Activated B cell treated with CpG ODN at 0.5 μM for 24 hours (primary cell): ENCODE data around the gene OR10T2. TPM values are rescaled to one million over a fixed set of nuclear protein-coding genes. Genes with fewer than 3 reads are reported as not detected.
"Not testable (repeated sequence)": the region's sequence is repeated elsewhere in the genome, so short reads cannot be mapped to it uniquely, and the experiment has no call there.

Source experiments
- ATAC-seq: fragments of 200-7000 bp; cut with Tn5 transposase; one replicate; pipeline ENCODE4 v1.10.0; 2021; ENCODE audit warnings: low read depth, mild to moderate bottlenecking, moderate library complexity
- CTCF ChIA-PET: fragments of 350-600 bp; sonication (Branson Sonifier 250); formaldehyde crosslinking; loops from one replicate; lab custom pipeline; 2021; ENCODE audit warnings: antibody characterized with exemption; lab: Charles Lee
- POLR2A ChIA-PET: fragments of 350-600 bp; sonication (Branson Sonifier 250); formaldehyde crosslinking; loops from one replicate; lab custom pipeline; 2021; ENCODE audit warnings: antibody characterized with exemption; lab: Charles Lee
- DNase-seq: peaks from one replicate; pipeline ENCODE4 v3.0.0; 2022
- H3K27ac Mint-ChIP-seq: one replicate; pipeline ENCODE4 v1.8.0; 2020; ENCODE audit warnings: mixed read lengths
- H3K27me3 Mint-ChIP-seq: one replicate; pipeline ENCODE4 v1.8.0; 2021; ENCODE audit warnings: mixed read lengths
- H3K36me3 Mint-ChIP-seq: one replicate; pipeline ENCODE4 v1.8.0; 2021; ENCODE audit warnings: low read depth, mixed read lengths
- H3K4me1 Mint-ChIP-seq: one replicate; pipeline ENCODE4 v1.8.0; 2021; ENCODE audit warnings: mixed read lengths
- H3K4me3 Mint-ChIP-seq: one replicate; pipeline ENCODE4 v1.8.0; 2020; ENCODE audit warnings: mild to moderate bottlenecking, mixed read lengths
- H3K9me3 Mint-ChIP-seq: one replicate; pipeline ENCODE4 v1.8.0; 2020; ENCODE audit warnings: mixed read lengths
- intact Hi-C: fragments of 100-400 bp; cut with micrococcal nuclease; formaldehyde crosslinking; loops from one replicate; pipeline ENCODE4 v1.15.1; 2024
- total RNA-seq: library from RNA; stranded (reverse); gene quantifications from 2 replicates; pipeline ENCODE4 v1.2.3, GENCODE V29; 2022
- TF ChIP-seq, protein P1 (sequence below): fragments of 200-600 bp; IDR thresholded peaks from one replicate; pipeline ENCODE4 v1.8.0; 2022; ENCODE audit warnings: antibody characterized with exemption, mild to moderate bottlenecking

OR10T2 gene, protein sequence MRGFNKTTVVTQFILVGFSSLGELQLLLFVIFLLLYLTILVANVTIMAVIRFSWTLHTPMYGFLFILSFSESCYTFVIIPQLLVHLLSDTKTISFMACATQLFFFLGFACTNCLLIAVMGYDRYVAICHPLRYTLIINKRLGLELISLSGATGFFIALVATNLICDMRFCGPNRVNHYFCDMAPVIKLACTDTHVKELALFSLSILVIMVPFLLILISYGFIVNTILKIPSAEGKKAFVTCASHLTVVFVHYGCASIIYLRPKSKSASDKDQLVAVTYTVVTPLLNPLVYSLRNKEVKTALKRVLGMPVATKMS
- total RNA-seq, result not detected in 2 replicates

DNA sequence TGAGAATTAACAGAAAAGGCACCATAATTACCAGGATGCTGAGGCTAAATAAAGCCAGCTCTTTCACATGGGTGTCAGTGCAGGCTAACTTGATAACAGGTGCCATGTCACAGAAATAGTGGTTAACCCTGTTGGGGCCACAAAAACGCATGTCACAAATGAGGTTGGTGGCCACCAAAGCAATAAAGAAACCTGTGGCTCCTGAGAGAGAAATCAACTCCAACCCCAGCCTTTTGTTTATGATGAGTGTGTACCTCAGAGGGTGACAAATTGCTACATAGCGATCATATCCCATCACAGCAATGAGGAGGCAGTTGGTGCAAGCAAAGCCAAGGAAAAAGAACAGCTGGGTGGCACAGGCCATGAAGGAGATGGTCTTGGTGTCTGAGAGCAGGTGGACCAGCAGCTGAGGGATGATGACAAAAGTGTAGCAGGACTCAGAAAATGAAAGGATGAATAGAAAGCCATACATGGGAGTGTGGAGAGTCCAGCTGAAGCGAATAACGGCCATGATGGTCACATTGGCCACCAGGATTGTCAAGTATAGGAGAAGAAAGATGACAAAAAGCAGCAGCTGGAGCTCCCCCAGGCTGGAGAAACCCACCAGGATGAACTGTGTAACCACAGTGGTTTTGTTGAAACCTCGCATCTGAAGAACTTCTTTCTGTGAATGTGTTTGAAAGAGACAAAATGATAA is at the start of gene OR10T2:
Gene OR10T2 (minus strand): TSS at position 649 of the 697 bp plus-strand sequence. CDS start 0 bp downstream, at position 649.
- ChIA-PET POLR2A (no interaction called here), CTCF (no interaction called here)
- intact Hi-C loops, result loop anchor here (5.0 to 10.0 kb wide), 3 partner anchors 67 to 606 kb away; partner anchors contain the start of genes CD1B and IFI16
- no peak within 1 kb of the TSS for H3K4me3 Mint-ChIP-seq
- no peak for DNase-seq
- H3K4me1 Mint-ChIP-seq, result peaks cover 12% of the 10 kb centered on the region
- H3K27me3 Mint-ChIP-seq, result no peaks in the 10 kb centered on the region
- TF ChIP-seq, protein P1, sequence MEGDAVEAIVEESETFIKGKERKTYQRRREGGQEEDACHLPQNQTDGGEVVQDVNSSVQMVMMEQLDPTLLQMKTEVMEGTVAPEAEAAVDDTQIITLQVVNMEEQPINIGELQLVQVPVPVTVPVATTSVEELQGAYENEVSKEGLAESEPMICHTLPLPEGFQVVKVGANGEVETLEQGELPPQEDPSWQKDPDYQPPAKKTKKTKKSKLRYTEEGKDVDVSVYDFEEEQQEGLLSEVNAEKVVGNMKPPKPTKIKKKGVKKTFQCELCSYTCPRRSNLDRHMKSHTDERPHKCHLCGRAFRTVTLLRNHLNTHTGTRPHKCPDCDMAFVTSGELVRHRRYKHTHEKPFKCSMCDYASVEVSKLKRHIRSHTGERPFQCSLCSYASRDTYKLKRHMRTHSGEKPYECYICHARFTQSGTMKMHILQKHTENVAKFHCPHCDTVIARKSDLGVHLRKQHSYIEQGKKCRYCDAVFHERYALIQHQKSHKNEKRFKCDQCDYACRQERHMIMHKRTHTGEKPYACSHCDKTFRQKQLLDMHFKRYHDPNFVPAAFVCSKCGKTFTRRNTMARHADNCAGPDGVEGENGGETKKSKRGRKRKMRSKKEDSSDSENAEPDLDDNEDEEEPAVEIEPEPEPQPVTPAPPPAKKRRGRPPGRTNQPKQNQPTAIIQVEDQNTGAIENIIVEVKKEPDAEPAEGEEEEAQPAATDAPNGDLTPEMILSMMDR, result no peak
- H3K36me3 Mint-ChIP-seq, result no peaks in the 10 kb centered on the region
- no peak within 1 kb of the TSS for H3K27ac Mint-ChIP-seq
- H3K9me3 Mint-ChIP-seq, result no peaks in the 10 kb centered on the region
- no peak for ATAC-seq

DNA sequence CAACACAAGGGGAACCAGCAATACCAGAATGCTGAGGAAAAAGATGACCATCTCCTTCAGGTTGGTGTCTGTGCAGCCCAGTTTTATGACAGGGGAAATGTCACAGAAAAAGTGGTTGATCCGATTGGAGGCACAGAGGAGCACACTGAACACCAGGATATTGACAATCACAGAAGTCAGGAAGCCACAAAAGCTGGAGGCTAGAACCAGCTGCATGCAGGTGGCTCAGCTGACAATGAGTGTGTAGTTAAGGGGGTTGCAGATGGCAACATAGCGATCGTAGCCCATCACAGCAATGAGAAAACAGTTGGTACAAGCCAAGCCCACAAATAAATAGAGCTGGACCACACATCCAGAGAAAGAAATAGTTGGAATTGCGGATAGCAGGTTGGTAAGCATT is 46.1 kb upstream of the OR10T2 start:
- H3K9me3 Mint-ChIP-seq, result no peaks in the 10 kb centered on the region
- DNase-seq (no peak), ATAC-seq (no peak)
- TF ChIP-seq, protein P1, result no peak
- H3K4me1 Mint-ChIP-seq, result no peaks in the 10 kb centered on the region
- intact Hi-C loops, result no loop called here
- no peak overlapping the region for H3K4me3 Mint-ChIP-seq
- H3K27me3 Mint-ChIP-seq, result peaks cover 11% of the 10 kb centered on the region
- POLR2A ChIA-PET, result no interaction called here
- no peak overlapping the region for H3K27ac Mint-ChIP-seq
- H3K36me3 Mint-ChIP-seq, result no peaks in the 10 kb centered on the region
- CTCF ChIA-PET, result no interaction called here

DNA sequence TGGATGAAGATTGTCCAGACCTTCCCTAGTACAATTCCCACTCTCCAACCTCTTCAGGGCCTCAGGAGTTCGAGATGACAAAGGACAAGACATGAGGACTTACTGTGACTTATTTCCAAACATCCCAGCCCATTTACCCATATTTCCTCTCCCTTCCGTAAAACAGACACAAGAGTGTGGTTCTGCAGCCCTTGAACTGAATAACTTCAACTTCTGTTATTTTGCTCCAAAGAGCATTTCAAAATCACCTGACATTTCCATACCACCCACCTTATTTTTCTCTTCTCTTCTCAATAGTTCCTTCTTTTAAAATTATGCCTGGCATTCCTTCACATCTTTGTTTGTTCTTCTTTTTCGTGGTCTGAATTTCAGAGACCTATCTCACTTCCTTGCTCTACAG is 35.5 kb upstream of the OR10T2 start:
- H3K27me3 Mint-ChIP-seq, result peaks cover 25% of the 10 kb centered on the region
- POLR2A ChIA-PET, result no interaction called here
- no peak overlapping the region for H3K4me3 Mint-ChIP-seq
- no peak overlapping the region for H3K27ac Mint-ChIP-seq
- DNase-seq (no peak), ATAC-seq (no peak)
- H3K9me3 Mint-ChIP-seq, result peaks cover 6% of the 10 kb centered on the region
- CTCF ChIA-PET, result no interaction called here
- H3K4me1 Mint-ChIP-seq, result no peaks in the 10 kb centered on the region
- H3K36me3 Mint-ChIP-seq, result peaks cover 4% of the 10 kb centered on the region
- TF ChIP-seq, protein P1, result no peak
- intact Hi-C loops, result no loop called here

GRCh38 chr1:158430163-158430562 is 30.9 kb upstream of the OR10T2 start:
- H3K4me1 Mint-ChIP-seq, H3K4me3 Mint-ChIP-seq, H3K9me3 Mint-ChIP-seq, DNase-seq, intact Hi-C loops, H3K27ac Mint-ChIP-seq, CTCF ChIA-PET, ATAC-seq, POLR2A ChIA-PET, H3K36me3 Mint-ChIP-seq: not testable (repeated sequence)
- peaks cover 29% of the 10 kb centered on the region for H3K27me3 Mint-ChIP-seq

GRCh38 chr1:158426137-158426536 is 26.9 kb upstream of the OR10T2 start, which contains the start of gene OR10K2:
OR10K2 (minus strand) TSS chr1:158426237; CDS start chr1:158420866, 5,371 bp downstream.
- Mint-ChIP-seq H3K36me3 (no peaks in the 10 kb centered on the region), H3K27me3 (peaks cover 8% of the 10 kb centered on the region), H3K27ac (no peak within 1 kb of the TSS), H3K4me3 (no peak within 1 kb of the TSS), H3K9me3 (no peaks in the 10 kb centered on the region), H3K4me1 (no peaks in the 10 kb centered on the region)
- DNase-seq (no peak), ATAC-seq (no peak)
- TF ChIP-seq, protein P1, result no peak
- intact Hi-C loops, result no loop called here
- CTCF ChIA-PET, result no interaction called here
- POLR2A ChIA-PET, result no interaction called here
